Progenitor cell of endocrine pancreas (in vitro differentiated cells): ENCODE results near the gene CDK4. TPM values are rescaled to one million over a fixed set of nuclear protein-coding genes. Genes with fewer than 3 reads are reported as not detected.
A peak's percentile ranks its signal among the peaks of the same experiment; 100 is the strongest.

Experiments
- DNase-seq: peaks from one replicate; pipeline ENCODE4 v3.0.0; 2021; ENCODE audit warnings: low spot score; ENCODE audit not compliant: unreplicated experiment
- H3K27ac Mint-ChIP-seq: 2 replicates; pipeline ENCODE4 v1.8.0; 2021; ENCODE audit warnings: mild to moderate bottlenecking, moderate library complexity, mixed read lengths
- H3K27me3 Mint-ChIP-seq: 2 replicates; pipeline ENCODE4 v1.8.0; 2021; ENCODE audit warnings: mixed read lengths
- H3K36me3 Mint-ChIP-seq: 2 replicates; pipeline ENCODE4 v1.8.0; 2022; ENCODE audit warnings: mixed read lengths; ENCODE audit not compliant: insufficient read depth
- H3K4me1 Mint-ChIP-seq: 2 replicates; pipeline ENCODE4 v1.8.0; 2021; ENCODE audit warnings: low read depth, mixed read lengths
- H3K4me3 Mint-ChIP-seq: 2 replicates; pipeline ENCODE4 v1.8.0; 2021; ENCODE audit warnings: low read depth, mild to moderate bottlenecking, moderate library complexity, mixed read lengths
- H3K9me3 Mint-ChIP-seq: 2 replicates; pipeline ENCODE4 v1.8.0; 2021; ENCODE audit warnings: low read depth, mixed read lengths
- total RNA-seq: library from RNA; stranded (reverse); gene quantifications from 2 replicates; pipeline ENCODE4 v1.2.1, GENCODE V29; 2021
- TF ChIP-seq, protein P1 (sequence below): fragments of 200-600 bp; sonication (generic); IDR thresholded peaks from one replicate; pipeline ENCODE4 v1.5.0; 2021; ENCODE audit warnings: antibody characterized with exemption, mild to moderate bottlenecking; ENCODE audit not compliant: unreplicated experiment

The CDK4 gene
- total RNA-seq, 1 donor from 2014 or later, result 208 TPM

- Mint-ChIP-seq H3K4me1 (peaks cover 9% of the 10 kb centered on the region), H3K4me3 (peak within 1 kb of the TSS; percentile 98), H3K27ac (peak within 1 kb of the TSS; percentile 99), H3K9me3 (no peaks in the 10 kb centered on the region), H3K36me3 (peaks cover 9% of the 10 kb centered on the region), H3K27me3 (peaks cover 11% of the 10 kb centered on the region)
- TF ChIP-seq, protein P1, sequence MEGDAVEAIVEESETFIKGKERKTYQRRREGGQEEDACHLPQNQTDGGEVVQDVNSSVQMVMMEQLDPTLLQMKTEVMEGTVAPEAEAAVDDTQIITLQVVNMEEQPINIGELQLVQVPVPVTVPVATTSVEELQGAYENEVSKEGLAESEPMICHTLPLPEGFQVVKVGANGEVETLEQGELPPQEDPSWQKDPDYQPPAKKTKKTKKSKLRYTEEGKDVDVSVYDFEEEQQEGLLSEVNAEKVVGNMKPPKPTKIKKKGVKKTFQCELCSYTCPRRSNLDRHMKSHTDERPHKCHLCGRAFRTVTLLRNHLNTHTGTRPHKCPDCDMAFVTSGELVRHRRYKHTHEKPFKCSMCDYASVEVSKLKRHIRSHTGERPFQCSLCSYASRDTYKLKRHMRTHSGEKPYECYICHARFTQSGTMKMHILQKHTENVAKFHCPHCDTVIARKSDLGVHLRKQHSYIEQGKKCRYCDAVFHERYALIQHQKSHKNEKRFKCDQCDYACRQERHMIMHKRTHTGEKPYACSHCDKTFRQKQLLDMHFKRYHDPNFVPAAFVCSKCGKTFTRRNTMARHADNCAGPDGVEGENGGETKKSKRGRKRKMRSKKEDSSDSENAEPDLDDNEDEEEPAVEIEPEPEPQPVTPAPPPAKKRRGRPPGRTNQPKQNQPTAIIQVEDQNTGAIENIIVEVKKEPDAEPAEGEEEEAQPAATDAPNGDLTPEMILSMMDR, result no peak
- peak; percentile 45 for DNase-seq
These were observed 20.6 kb upstream of the CDK4 start, which contains the start of gene EEF1AKMT3 for GRCh38 chr12:57772429-57773322. EEF1AKMT3 (plus strand) TSS chr12:57772614; CDS start chr12:57772725, 111 bp downstream.

DNA sequence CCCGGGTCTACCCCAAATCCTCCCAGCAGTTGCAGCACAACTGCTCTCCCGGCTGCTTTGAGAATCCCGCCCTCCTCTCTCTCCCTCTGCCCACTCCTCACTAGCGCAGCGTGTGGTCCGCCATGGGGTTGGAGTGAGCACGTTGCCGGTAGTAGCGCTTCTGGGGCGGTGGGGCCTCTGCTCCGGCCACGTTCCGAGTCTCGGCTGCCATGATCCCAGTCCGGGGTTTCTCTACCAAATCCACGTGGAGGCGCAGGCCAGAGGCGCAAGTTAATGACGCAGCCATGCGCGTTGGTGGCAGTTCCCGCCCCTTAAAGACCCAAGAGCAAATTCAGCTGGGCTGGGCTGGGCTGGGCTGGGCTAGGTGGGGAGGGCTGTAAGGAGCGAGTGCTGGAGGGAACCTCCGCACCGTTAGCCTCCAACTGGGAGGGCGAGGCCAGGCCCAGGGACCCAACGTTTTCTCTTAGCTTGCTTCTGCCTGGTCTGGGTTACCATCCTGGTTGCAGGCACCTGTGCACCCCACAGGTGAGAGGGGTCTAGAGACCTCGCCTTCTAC lies 19.8 kb upstream of the CDK4 start, which contains the start of gene METTL1:
Gene METTL1 (minus strand): TSS at position 233 of the 556 bp plus-strand sequence. CDS start 22 bp downstream, at position 211.
- Mint-ChIP-seq H3K4me3 (peak within 1 kb of the TSS; percentile 98), H3K27ac (peak within 1 kb of the TSS; percentile 99), H3K9me3 (no peaks in the 10 kb centered on the region), H3K27me3 (peaks cover 18% of the 10 kb centered on the region), H3K36me3 (peaks cover 9% of the 10 kb centered on the region), H3K4me1 (peaks cover 9% of the 10 kb centered on the region)
- TF ChIP-seq, protein P1, result no peak
- peak; percentile 86 for DNase-seq

- H3K36me3 Mint-ChIP-seq, result peaks cover 9% of the 10 kb centered on the region
- peak overlapping the region; percentile 99 for H3K27ac Mint-ChIP-seq
- H3K4me1 Mint-ChIP-seq, result peaks cover 13% of the 10 kb centered on the region
- peak overlapping the region; percentile 98 for H3K4me3 Mint-ChIP-seq
- TF ChIP-seq, protein P1, result no peak
- peak; percentile 59 for DNase-seq
- H3K9me3 Mint-ChIP-seq, result no peaks in the 10 kb centered on the region
- peaks cover 24% of the 10 kb centered on the region for H3K27me3 Mint-ChIP-seq
These were observed 19.2 kb upstream of the CDK4 start for GRCh38 chr12:57771236-57771872.

DNA sequence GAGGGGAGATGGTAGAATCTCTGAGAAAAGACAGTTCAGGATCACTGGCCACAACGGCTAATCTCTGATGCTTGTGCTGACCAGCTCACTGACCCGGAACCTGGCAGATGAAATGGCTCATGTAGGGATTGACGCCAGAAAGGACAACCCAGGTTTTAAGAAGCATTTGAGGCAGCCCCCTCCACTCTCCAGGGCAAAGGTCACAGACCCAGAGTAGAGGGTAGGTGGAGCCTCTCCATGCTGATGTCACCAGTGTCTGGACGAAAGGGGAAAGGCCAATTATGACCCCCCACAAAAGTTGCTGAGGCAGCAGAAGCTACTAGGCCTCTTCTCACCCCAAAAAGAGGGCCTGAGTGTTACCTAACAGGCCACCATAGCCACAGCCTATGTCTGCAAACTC lies 18.6 kb upstream of the CDK4 start:
- Mint-ChIP-seq H3K27me3 (peaks cover 30% of the 10 kb centered on the region), H3K4me1 (peaks cover 15% of the 10 kb centered on the region), H3K9me3 (no peaks in the 10 kb centered on the region), H3K4me3 (peak overlapping the region; percentile 26), H3K36me3 (peaks cover 8% of the 10 kb centered on the region), H3K27ac (no peak overlapping the region)
- no peak for DNase-seq
- TF ChIP-seq, protein P1, result no peak

DNA sequence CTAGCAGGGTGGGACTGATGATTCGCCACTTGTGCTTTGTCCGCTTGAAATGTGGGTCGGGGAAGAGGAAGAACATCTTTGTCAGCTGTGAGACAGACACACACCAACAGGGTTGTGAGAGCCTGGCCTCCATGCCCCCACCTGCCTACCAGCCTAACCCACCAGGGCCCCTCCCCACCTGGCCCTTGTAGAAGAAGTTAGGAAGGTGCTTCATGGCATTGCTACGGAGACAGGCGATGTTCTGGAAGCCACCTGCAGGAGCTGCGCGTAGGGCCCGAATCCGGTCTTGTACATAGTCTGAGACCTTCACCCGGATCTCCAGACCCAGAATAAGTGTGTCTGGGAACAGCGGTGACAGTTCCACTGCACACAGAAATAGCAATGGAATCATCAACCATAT lies 17.5 kb upstream of the CDK4 start:
- no peaks in the 10 kb centered on the region for H3K9me3 Mint-ChIP-seq
- no peak overlapping the region for H3K4me3 Mint-ChIP-seq

More for the DNA sequence above, 17.5 kb upstream of the CDK4 start:
- peaks cover 41% of the 10 kb centered on the region for H3K27me3 Mint-ChIP-seq
- peaks cover 6% of the 10 kb centered on the region for H3K36me3 Mint-ChIP-seq
- TF ChIP-seq, protein P1, result no peak
- peaks cover 17% of the 10 kb centered on the region for H3K4me1 Mint-ChIP-seq
- no peak for DNase-seq
- no peak overlapping the region for H3K27ac Mint-ChIP-seq
